Neural progenitor cell (in vitro differentiated cells): Measurements from ENCODE around the gene NOXA1.

Experiments used
- CTCF ChIP-seq: fragments of 200-600 bp; sonication (generic); IDR thresholded peaks from 2 replicates; pipeline ENCODE4 v1.5.1; 2017; ENCODE audit warnings: antibody characterized with exemption, mild to moderate bottlenecking
- EZH2 ChIP-seq: fragments of 200-600 bp; sonication (generic); IDR thresholded peaks from 2 replicates; pipeline ENCODE4 v1.6.1; 2017; ENCODE audit warnings: antibody characterized with exemption, mild to moderate bottlenecking, moderate library complexity

- TF ChIP-seq CTCF (no peak), EZH2 (no peak)
Observed at GRCh38 chr9:137449931-137450538, 26.8 kb downstream of the NOXA1 start.
